ENCODE data around the gene TCP11L2. TPM values are rescaled to one million over a fixed set of nuclear protein-coding genes. Genes with fewer than 3 reads are reported as not detected.

TCP11L2 gene
- total RNA-seq, 1 experiment from 2014 or later: 6.1 TPM

DNA sequence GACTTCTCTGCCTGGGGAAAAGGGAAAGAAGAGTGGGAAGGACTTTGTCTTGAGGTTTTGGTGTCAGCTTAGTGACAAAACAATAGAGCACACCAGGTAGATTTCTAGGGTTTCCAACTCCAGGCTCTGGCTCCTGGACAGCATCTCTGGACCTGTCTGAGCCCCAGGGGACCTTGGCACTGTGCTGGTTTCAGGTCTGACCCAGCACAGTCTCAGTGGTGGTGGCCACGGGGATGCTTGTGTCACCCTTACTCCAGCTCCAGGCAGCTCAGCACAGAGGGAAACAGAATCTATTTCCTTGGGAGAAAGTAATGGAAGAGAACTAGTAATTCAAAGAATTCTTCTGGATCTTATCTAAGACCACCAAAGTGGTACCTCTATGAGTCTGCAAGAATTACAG is 43.6 kb upstream of the TCP11L2 start:
- no peak overlapping the region for H3K14ac ChIP-seq (ENCODE audit: insufficient read depth, low read length)
- no peaks in the 10 kb centered on the region for H3K9me3 ChIP-seq (ENCODE audit: control insufficient read depth, low read depth, low read length)
- H2AFZ ChIP-seq (ENCODE audit: low read length): no peak overlapping the region
- no peak overlapping the region for H2AK5ac ChIP-seq (ENCODE audit: insufficient read length, low read length)
- no peak overlapping the region for H3K56ac ChIP-seq (ENCODE audit: insufficient read length, low read depth, low read length)
- TF ChIP-seq, protein P1, sequence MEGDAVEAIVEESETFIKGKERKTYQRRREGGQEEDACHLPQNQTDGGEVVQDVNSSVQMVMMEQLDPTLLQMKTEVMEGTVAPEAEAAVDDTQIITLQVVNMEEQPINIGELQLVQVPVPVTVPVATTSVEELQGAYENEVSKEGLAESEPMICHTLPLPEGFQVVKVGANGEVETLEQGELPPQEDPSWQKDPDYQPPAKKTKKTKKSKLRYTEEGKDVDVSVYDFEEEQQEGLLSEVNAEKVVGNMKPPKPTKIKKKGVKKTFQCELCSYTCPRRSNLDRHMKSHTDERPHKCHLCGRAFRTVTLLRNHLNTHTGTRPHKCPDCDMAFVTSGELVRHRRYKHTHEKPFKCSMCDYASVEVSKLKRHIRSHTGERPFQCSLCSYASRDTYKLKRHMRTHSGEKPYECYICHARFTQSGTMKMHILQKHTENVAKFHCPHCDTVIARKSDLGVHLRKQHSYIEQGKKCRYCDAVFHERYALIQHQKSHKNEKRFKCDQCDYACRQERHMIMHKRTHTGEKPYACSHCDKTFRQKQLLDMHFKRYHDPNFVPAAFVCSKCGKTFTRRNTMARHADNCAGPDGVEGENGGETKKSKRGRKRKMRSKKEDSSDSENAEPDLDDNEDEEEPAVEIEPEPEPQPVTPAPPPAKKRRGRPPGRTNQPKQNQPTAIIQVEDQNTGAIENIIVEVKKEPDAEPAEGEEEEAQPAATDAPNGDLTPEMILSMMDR (conservative IDR thresholded peaks at IDR 0.05): no peak
- WGBS (ENCODE audit: extremely low coverage, insufficient read length, low lambda C conversion rate): no CpG with 5 or more reads among the region's 1 CpG
- no peak overlapping the region for H3K18ac ChIP-seq (ENCODE audit: insufficient read length, low read depth, low read length)
- H2BK15ac ChIP-seq (ENCODE audit: low read depth, low read length): no peak overlapping the region
- H2BK12ac ChIP-seq (ENCODE audit: insufficient read length, low read depth, low read length): no peak overlapping the region
- no peak overlapping the region for H3K4me2 ChIP-seq (ENCODE audit: insufficient read depth, insufficient read length, low read length)
- H3K27ac Mint-ChIP-seq: no peak overlapping the region
- H4K8ac ChIP-seq (replicated peaks; ENCODE audit: insufficient read length, low read depth, low read length): no peak overlapping the region
- no peak overlapping the region for H3K27ac ChIP-seq (ENCODE audit: insufficient read length, low read depth, low read length)
- H3K23ac ChIP-seq (ENCODE audit: insufficient read length, low read depth, low read length): no peak overlapping the region
- no peak for DNase-seq
- peaks cover 5% of the 10 kb centered on the region; the same call in 1 of the 2 replicates for H3K4me1 ChIP-seq (ENCODE audit: insufficient read depth, low read length)
- H3K9ac ChIP-seq (ENCODE audit: extremely low read depth, insufficient read length, low read length): no peak overlapping the region
- H2BK5ac ChIP-seq (ENCODE audit: insufficient read length, low read length): no peak overlapping the region
- H3K36me3 Mint-ChIP-seq (ENCODE audit: insufficient read depth in 1 of 3, low read depth in 3 of 3): no peaks in the 10 kb centered on the region
- H2BK20ac ChIP-seq (ENCODE audit: low read depth, low read length, poor library complexity, severe bottlenecking): no peak overlapping the region
- peaks cover 0 to 2% of the 10 kb centered on the region in 2 experiments; a peak in 1 of 5 replicates for H3K9me3 Mint-ChIP-seq
- peaks cover 3% of the 10 kb centered on the region for H3K23me2 ChIP-seq (ENCODE audit: insufficient read length, low read depth, low read length, poor library complexity, severe bottlenecking)
- no peak overlapping the region for H3K4me3 Mint-ChIP-seq
- H4K5ac ChIP-seq (ENCODE audit: insufficient read length, low read depth, low read length): no peak overlapping the region
- H3K27me3 Mint-ChIP-seq (ENCODE audit: low read depth): peaks cover 4% of the 10 kb centered on the region
- H3K4ac ChIP-seq (ENCODE audit: low read depth, low read length): no peak overlapping the region
- H4K91ac ChIP-seq (ENCODE audit: insufficient read length, low read depth, low read length): no peak overlapping the region
- H2BK120ac ChIP-seq (ENCODE audit: low read depth, low read length, poor library complexity, severe bottlenecking): no peak overlapping the region
- H3K27me3 ChIP-seq (ENCODE audit: insufficient read depth, low read length): no peaks in the 10 kb centered on the region
- H3K4me1 Mint-ChIP-seq: no peaks in the 10 kb centered on the region
- H3K79me1 ChIP-seq (ENCODE audit: insufficient read depth, low read depth, low read length, poor library complexity, severe bottlenecking): no peaks in the 10 kb centered on the region
- no peak overlapping the region for H3T11ph ChIP-seq (ENCODE audit: low read length)
- H4K20me1 ChIP-seq (ENCODE audit: control insufficient read depth, insufficient read depth, insufficient read length): no peaks in the 10 kb centered on the region
- no peaks in the 10 kb centered on the region for H3K79me2 ChIP-seq (ENCODE audit: insufficient read depth, low read length)
